CD4-positive, alpha-beta T cell treated with Interleukin-1 beta for 1 hour (primary cell): ENCODE data around the gene MCRIP2.
A peak's percentile ranks its signal among the peaks of the same experiment; 100 is the strongest.
"Not testable (repeated sequence)": the region's sequence is repeated elsewhere in the genome, so short reads cannot be mapped to it uniquely, and the experiment has no call there.

Experiments used
- DNase-seq, 2 donors: peaks; one replicate each; pipeline ENCODE4 v3.0.0-alpha.2; 2020 to 2022

The MCRIP2 gene

GRCh38 chr16:641326-642188 lies at the start of gene MCRIP2:
MCRIP2 (plus strand) TSS chr16:641828; CDS start chr16:641992, 164 bp downstream.
- DNase-seq, result peak; percentile 68 to 70

GRCh38 chr16:591892-592517 lies 49.6 kb upstream of the MCRIP2 start:
- no peak for DNase-seq

GRCh38 chr16:592518-593306 lies 48.9 kb upstream of the MCRIP2 start:
- DNase-seq, result peak in 1 of 2 donors; percentile 37

GRCh38 chr16:593406-593805 lies 48.2 kb upstream of the MCRIP2 start:
- no peak for DNase-seq

GRCh38 chr16:593807-594206 lies 47.8 kb upstream of the MCRIP2 start:
- no peak for DNase-seq

GRCh38 chr16:595094-595528 lies 46.5 kb upstream of the MCRIP2 start:
- DNase-seq, result no peak

GRCh38 chr16:595942-596735 lies 45.5 kb upstream of the MCRIP2 start:
- no peak for DNase-seq

- DNase-seq, result no peak
Observed at GRCh38 chr16:596736-597060, 44.9 kb upstream of the MCRIP2 start.

- DNase-seq, result not testable (repeated sequence)
Observed at GRCh38 chr16:597655-598054, 44.0 kb upstream of the MCRIP2 start.

GRCh38 chr16:598823-599739 lies 42.5 kb upstream of the MCRIP2 start:
- DNase-seq, result no peak

- DNase-seq, result no peak
Observed at GRCh38 chr16:600781-601180, 40.8 kb upstream of the MCRIP2 start.

GRCh38 chr16:603933-604332 lies 37.7 kb upstream of the MCRIP2 start:
- no peak for DNase-seq

- no peak for DNase-seq
Observed at GRCh38 chr16:606656-607307, 34.8 kb upstream of the MCRIP2 start.

- DNase-seq, result no peak
Observed at GRCh38 chr16:608019-608418, 33.6 kb upstream of the MCRIP2 start.

GRCh38 chr16:609316-609715 lies 32.3 kb upstream of the MCRIP2 start:
- DNase-seq, result no peak

GRCh38 chr16:609984-610383 lies 31.6 kb upstream of the MCRIP2 start:
- DNase-seq, result no peak

- peak; percentile 48 to 59 for DNase-seq
Observed at GRCh38 chr16:610513-611381, 30.9 kb upstream of the MCRIP2 start.

GRCh38 chr16:615122-615521 lies 26.5 kb upstream of the MCRIP2 start:
- DNase-seq, result no peak

GRCh38 chr16:616733-617586 lies 24.7 kb upstream of the MCRIP2 start:
- DNase-seq, result no peak
